ENCODE measurements around the gene PLP1.

GRCh38 chrX:103780336-103781061 lies 3.9 kb downstream of the PLP1 start:
- TF ChIP-seq CTCF (IDR thresholded peaks at IDR 0.05) (no peak), POLR2A (IDR thresholded peaks at IDR 0.05) (no peak)
